CMK (cell line): ENCODE data around the gene BRIX1.
"Not testable (repeated sequence)": the region's sequence is repeated elsewhere in the genome, so short reads cannot be mapped to it uniquely, and the experiment has no call there.

Experiments
- DNase-seq: peaks from one replicate; pipeline ENCODE4 v3.0.0-alpha.2; 2010; ENCODE audit warnings: low read depth

BRIX1 gene

DNA sequence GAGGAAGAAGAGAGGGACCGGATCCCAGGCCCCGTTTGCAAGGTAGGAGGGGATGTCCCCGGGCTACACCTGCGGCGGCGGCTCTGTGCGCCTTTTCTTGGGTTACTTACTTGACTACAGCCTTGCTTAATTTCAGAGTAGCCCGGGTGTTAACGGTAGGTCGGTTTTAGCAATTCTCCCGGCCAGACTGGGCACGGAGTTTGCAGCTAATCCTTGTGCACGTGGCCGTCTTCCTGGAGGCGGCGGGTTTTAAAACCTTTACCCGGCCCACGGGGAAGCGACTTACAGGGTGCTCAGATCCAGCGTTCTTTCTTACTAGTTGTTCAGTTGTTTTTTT, 313 bp downstream of the BRIX1 start:
- DNase-seq = no peak

DNA sequence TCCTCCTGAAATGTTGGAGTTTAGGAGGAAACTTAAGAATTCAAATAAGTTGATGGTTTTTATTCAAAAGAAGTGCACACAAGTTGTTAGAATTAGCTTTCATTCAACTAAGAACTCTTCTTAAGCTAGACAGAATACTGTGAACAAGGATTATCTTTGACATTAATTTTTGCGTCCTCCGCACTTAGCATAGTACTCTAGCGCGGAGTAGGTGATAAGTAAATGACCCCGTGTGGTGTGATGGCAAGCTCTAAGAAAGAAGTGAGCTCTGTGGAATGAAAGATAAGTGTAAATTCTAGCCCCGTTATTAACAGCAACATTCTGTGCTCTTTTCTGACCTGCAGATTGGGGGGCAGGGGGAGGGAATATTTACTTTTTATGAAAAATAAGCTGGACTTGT, 1.0 kb downstream of the BRIX1 start:
- no peak for DNase-seq

DNA sequence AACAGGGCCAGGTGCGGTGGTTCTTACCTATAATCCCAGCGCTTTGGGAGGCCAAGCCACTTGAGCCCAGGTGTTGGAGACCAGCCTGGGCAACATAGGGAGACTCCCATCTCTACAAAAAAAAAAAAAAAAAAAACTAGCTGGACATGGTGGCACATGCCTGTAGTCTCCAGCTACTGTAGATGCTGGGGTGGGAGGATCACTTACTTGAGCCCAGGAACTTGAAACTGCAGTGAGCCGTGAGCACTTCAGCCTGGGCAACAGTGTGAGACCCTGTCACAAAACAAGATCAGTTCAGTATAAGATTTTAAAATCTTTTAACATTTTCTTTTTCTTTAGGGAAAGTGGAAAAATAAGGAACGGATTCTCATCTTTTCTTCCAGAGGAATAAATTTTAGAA, 2.5 kb downstream of the BRIX1 start:
- no peak for DNase-seq

DNA sequence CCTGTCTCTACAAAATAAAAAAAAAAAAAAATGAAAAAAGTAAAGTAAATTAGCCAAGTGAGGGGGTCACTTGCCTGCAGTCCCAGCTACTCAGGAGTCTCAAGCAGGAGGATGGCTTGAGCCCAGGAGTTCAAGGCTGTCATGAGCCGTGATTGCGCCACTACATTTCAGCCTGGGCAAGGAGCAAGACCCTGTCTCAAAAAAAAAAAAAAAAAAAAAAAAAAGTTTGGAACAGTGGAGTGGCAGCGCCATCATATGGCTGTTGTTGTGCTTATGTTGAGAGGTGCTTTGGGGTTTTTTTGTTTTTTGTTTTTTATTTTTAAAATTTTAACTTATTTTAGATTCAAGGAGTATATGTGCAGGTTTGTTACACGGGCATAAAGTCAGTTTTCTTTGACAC, 3.6 kb downstream of the BRIX1 start:
- DNase-seq = no peak

DNA sequence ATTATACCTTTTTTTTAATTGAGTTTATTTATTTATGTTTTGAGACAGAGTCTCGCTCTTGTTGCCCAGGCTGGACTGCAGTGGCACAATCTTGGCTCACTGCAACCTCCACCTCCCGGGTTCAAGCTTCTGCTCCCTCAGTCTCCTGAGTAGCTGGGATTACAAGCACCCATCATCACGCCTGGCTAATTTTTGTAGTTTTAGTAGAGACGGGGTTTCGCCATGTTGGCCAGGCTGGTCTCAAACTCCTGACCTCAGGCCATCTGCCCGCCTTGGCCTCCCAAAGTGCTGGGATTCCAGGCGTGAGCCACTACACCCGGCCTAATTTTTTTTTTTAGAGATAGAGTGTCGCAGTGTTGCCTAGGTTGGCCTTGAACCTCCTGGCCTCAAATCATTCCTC, 7.7 kb downstream of the BRIX1 start:
- not testable (repeated sequence) for DNase-seq

DNA sequence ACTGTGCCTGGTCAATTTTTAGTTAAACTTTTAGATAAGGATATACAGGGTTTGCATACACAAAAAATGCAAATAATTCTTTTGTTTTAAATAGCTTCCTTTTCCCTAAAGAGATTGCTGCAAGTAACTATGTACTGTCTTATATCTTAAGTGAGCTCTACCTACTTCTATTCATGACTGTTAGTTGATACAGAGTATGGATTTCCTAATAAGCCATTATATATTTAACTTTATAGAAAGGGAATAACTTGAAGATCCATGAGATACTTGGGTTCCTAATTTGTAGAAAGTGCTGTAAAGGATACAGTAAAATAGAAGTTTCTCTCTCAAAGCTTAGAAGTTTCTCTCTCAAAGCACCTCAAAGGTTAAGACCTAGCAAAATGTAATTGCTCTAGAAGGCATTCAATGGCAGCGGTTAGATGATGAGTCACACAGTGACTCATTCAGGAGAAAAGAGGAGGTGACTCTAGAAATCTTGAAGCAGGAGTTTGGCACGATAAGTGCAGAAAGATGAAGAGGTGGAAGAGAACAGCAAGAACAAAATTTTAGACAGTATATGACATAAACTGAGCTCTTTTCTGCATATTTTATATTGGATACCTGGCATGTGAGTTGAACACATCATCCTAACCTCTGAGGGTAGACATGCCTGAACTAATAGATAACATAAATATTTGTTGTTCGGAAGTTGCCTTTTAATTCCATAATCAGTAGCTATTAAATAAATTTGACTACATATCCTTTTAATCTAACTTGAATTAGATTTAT, 8.4 kb downstream of the BRIX1 start:
- no peak for DNase-seq

DNA sequence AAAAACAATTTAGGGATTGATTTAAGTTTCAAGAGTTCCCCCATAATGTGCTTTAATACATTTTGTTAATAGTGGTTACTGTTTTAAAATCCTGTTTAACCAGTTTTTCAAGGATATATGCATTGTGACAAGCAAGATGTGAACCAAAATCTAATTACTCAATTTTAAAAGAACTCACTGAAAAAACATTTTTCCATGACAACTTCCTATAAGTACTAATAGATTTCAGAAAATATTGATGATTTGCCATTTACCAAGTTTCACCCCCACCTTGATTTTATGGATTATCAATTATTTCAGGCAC, 8.9 kb downstream of the BRIX1 start:
- DNase-seq = no peak

DNA sequence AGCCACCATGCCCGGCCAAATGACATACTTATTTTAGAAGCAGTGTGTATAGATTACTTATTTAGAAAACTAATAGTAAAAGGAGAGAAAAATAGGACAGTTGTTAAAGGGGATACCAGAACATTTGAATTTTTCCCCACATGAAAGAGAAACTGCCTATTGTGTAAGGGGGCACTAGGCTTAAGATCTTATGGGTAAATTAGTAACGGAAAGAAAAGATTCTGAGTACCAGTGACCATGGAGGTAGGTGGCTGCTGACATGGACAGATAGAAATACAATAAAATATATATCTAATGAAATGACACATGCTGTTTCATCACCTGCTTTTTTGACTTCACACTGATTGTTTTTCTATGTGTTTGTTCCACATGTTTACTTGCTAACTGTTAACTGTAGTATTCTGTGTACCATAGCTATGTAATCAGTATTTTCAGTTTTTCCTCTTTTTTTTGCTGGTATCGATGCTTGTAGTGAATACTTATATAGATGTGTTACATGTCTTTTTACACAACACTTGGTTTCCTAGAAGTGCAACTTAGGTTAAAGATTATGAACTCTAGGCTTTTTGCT, 10.9 kb downstream of the BRIX1 start:
- no peak for DNase-seq

DNA sequence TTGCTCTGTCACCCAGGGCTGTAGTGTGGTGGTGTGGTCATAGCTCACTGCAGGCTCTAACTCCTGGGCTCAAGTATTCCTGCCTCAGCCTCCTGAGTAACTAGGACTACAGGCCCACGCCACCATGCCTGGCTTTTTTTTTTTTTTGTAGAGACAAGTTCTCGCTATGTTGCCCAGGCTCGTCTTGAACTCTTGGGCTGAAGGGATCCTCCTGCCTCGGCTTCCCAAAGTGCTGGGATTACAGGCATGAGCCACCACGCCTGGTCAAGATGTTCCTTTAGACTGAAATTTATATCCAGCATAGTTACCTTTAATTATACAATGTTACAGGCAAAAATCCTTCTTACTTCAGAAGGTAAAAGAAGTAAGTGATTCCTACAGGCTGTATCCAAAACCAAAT, 12.3 kb downstream of the BRIX1 start:
- DNase-seq = no peak

DNA sequence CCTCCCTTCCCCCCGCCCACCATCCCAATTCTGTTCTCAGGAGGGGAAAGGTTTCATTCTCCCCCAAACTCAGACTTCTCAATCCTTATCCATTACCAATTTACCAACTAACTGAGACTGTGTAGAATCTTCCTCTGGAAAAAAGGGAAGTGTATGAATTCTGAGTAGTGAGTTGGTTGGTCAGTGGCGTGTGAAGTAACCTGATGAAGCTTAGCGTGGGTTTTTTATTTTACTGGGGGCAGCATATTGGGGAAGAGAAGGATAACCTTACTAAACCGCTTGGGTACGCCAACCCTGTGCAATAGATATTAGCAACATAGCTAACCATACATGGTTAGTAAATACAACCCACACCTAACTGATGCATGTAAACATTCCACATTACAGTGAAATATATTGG, 12.8 kb downstream of the BRIX1 start:
- no peak for DNase-seq

DNA sequence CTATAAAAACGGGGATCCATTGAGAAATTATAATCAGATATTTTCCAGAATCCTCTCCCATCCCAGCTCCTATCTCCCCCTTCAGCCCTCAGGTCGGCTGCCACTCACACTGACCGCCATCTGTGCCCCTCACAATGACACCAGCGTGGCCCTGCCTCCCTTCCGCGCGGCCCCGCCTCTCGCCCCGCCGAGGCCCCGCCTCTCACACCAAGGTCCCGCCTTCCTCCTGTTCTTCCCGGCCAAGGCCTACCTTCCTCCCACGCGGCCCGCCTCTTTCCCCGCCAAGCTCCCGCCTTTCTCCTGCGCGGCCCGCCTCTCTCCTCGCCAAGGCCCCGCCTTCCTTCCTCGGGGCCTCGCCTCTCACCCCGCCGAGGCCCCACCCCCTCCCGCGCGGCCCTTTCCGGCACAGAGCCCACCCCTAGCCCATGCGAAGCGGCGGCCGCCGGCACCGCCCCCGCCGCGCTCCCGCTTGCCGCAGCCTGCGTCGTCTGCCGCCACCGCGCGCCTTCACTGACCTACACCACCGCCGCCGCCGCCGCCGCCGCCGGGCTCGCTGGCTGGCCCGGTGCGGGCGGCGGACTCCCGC, 13.7 kb downstream of the BRIX1 start, which contains the start of gene DNAJC21:
Gene DNAJC21 (plus strand): TSS at position 426 of the 586 bp plus-strand sequence. CDS start 261 bp downstream, outside the sequence.
- DNase-seq = peak; percentile 86

DNA sequence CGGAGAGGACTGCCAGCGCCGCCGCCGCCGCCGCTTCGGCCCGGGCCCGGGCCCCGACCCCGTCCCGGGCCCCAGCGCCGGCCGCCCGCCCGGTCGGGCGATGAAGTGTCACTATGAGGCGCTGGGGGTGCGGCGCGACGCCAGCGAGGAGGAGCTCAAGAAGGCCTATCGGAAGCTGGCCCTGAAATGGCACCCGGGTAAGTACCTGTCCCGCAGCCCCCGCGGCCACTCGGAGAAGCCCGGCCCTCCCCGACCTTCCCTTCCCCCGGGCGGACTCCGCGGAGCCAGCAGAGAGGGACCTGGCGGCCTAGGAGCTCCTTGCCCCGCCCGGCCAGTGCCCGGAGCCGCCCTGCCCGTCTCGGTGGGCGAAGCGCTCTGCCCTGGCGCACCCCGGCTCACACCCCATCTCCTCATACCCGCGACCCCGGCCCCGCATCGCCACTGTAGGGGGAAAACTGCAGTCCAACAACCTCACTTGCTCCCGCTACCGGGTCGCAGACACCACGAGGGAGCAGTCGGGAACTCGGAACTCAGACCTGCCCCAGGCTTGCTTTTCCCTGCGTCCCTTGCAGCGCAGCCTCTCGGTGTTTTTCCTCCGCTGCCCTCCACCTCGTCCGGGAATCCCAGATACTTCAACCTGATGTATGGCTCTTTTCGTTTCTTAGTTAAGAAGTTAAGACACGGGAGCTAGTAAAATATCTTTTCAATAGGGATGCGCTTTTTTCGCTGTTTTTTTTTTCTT, 14.4 kb downstream of the BRIX1 start:
- DNase-seq = peak; percentile 62

DNA sequence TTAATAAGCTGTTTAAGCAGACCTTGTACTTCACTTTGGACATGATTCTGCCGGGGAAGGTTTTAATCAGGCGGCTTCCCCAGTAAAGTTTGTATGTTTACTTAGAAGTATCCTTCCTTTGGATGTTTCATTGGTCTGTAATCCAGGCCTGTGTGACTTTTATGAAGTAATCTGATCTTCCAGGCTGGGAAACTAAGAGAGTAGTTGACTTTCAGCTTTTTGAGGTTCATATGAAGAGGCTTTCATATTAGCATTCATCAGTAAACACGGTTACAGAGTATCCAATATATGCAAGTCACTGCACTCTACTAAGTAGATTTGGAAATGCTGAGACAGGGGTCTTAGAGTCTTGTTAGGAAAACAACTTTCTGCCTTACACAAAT, 14.9 kb downstream of the BRIX1 start:
- no peak for DNase-seq

DNA sequence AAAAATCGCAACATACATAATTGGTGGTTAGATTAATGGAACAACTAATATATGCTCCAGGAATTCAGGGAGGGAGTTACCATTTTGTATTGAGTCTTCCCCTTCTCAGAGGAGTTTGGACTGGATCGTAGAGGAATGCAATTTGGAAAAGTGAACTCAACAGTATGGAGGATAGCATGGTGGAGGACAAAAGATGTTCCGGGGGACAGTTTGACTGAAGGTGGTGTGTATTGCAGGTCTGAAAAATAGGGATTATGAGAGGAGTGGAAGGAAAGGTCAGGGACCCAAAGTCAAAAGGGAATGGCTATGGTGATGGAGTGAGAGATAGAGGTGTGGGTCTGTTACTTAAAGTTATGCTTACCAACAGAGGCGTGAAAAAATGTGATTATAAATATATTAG, 15.4 kb downstream of the BRIX1 start:
- no peak for DNase-seq

DNA sequence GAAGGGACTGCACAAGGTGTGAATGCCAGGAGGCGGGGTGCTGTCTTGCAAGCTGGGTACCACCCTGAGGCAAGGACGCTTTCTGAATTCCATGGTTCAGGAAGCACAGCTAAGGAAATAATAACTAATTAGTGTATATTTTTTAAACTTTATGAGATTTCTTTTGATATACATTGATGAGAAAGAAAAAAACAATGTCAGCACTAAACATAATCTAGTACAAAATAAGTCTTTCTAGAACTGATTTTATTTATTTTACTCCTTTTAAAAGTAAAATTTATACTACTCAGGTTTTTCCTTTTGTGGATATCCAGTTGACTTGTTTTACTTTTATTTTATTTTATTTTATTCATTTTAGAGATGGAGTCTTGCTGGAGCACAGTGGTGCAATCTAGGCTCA, 17.4 kb downstream of the BRIX1 start:
- DNase-seq = no peak

DNA sequence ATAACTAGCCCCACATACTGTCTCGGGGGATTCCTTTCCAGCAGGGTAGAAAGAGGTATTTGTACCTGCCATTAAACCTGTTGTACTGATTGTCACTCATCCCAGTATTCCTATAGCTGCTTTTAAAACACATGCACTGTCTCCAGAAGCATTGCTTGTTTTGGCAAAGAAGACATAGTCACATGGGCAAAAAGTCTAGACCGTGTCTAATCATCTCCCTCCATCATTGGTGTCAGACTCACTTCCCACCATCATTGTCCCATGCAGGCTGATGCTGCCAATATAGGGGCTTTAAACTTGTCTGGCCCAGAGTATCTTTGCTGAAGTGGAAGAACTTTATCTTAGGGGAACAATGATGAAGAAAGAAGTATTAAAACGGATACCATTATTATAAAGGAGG, 26.4 kb downstream of the BRIX1 start:
- DNase-seq = no peak

DNA sequence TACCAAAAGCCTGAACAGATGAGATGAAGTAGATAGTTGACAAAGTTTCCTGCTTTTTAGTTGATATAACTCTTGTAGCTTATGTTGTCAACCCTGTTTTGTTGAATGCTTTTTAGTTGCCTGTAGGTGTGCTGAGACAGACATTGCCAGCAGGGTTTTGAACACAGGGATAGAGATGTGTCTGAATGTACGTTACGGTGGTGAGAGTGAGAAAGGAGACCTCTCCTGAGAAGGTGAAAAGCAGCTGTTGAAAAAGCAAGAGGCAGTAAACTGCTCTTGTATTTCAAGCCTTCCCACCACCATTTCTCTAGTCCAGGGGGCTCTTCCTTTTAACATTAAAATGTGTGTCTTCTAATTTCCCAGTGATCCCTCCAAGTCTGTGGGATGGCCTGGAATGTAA, 28.5 kb downstream of the BRIX1 start:
- DNase-seq = no peak

DNA sequence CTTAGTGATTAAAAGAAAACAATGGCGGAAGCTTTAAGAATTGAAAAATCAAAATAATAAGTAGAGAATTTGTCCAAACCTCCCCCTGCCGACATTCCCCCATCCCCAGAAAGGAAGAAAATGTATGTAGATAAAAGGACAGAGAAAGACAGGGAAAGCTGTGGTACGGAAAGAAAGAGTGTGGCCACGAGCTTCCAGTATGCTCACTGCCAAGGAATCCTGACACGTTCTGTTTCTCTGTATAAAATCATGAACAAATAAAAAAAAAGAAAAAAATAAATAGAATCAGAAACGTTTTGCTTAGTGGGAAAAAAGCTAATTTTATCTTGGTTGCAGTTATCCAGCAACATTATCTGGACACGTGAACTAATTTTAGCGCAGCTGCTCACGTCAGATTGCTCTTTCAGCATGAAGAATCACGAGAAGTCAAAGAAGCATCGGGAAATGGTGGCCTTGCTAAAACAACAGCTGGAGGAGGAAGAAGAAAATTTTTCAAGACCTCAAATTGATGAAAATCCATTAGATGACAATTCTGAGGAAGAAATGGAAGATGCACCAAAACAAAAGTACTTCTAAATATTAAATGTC, 29.0 kb downstream of the BRIX1 start:
- DNase-seq = no peak

DNA sequence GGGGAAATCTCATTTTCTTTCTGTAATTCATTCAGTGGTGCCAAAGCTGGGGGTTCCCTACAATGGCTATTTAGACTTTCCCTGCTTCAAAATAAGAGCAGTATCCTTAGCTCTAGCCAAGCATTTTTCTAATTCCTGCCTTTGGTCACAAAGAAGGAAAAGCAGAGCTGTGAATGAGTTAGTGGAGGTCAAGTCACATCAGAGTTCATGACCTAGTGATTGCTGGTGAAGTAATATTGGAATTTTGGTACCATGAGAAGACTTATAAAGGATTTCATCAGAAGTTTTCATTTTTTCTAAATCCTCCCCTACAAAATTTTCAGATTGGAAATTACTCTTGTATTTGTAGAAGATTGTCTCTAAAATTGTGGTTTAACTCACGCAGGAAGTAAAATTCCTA, 41.8 kb downstream of the BRIX1 start:
- no peak for DNase-seq

DNA sequence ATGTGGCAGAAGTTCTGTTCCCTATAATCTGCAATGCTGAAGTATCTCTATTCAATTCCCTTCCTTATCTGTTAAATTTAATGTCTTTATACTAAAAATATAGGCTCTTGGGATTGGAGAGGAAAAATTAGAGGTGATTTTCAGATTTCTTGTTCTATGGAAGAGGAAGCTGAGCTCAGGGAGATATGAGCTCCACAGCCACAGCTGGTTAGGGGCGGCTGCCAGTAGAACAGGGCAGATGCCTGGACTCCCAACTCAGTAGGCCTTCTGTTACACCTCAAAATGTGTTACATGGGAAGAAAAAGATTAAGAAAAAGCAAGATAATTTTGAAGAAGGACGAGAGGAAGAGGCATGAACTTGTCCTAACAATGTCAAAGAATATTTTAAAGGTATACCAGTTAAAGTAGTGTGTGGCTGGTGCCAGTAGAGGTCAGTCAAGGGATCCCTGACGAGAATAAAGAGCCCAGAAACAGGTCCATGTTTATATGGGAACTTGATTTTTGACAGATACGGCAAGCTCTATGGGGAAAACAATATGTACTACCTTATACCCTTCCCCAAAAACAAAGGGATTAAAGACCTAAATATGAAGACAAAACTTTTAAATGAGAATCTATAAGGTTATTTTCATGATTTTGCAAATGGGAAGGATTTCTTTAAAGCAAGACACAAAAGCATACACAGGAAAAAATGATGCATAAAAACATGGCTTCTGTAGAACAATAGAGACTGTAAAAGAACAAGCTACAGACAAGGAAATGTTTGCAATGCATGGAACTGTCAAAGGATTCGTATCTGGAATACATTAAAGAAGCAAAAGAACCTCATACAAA, 42.6 kb downstream of the BRIX1 start:
- DNase-seq = no peak

DNA sequence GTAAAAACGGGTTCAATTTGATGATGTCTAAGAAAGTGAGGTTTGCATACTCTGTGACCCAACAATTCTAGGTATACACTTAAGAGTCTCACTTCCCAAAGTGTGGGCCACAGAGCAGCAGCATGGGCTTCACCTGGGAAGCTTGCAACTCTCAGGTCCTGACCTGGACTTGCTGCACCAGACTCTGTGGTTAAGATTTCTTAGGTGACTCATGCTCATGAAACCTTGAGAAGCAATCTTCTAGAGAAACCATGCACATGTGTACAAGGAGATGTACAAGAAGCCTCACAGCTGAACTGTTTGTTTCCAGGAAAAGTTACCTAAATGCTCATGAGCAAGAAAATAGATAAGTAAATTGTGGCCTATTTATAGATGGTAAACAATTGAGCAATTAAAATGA, 43.8 kb downstream of the BRIX1 start:
- DNase-seq = no peak

DNA sequence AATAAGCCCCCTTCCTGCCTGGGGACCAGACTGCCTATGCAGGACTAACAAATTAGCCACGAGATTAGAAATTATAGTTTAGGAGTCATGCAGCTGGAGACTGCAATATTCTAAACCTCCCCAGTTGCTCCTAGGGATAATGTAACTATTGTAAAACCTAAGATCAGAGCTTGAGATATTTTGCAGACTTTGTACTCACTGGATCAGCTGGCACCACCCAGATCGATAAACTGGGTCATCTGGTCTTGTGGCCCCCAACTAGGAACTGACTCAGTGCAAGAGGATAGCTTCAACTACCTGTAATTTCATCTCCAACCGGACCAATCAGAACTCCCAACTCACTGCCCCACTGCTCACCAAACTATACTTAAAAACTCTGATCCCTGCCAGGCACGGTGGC, 52.0 kb downstream of the BRIX1 start:
- no peak for DNase-seq
